Fibroblast of pulmonary artery (primary cell): Measurements from ENCODE around the gene CCDC159.
A peak's percentile ranks its signal among the peaks of the same experiment; 100 is the strongest.
"Not testable (repeated sequence)": the region's sequence is repeated elsewhere in the genome, so short reads cannot be mapped to it uniquely, and the experiment has no call there.

Experiments
- DNase-seq: peaks from one replicate; pipeline ENCODE4 v3.0.0-alpha.2; 2010; ENCODE audit warnings: low read depth
- H3K4me3 ChIP-seq: replicated peaks from 2 replicates; pipeline ENCODE4 v1.5.1; 2011; ENCODE audit warnings: low read depth, mild to moderate bottlenecking, control low read depth, low read length, moderate library complexity
- TF ChIP-seq, protein P1 (sequence below): IDR thresholded peaks from 2 replicates; pipeline ENCODE4 v1.5.1; 2011; ENCODE audit warnings: mild to moderate bottlenecking, control low read depth, low read length, inconsistent platforms; ENCODE audit errors: missing control alignments

CCDC159 gene

DNA sequence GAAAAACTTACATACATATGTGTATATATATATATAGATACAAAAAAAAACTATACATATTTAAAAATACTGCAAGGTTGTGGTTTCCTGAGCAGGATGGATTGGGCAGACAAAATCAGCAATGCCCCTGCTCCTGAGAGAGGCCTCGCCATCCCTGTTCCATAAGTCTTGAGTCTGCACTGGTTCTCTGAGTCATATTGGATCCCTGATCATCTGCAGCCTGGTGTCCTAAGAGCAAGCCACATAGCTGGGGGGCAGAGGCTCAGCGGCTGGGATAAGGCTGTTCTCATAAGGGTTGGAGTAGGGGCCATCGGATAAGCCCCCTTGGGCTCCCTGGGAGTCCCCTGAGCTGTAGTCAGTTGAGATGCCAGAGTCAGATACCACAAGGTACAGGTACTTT is 31.4 kb downstream of the CCDC159 start:
- TF ChIP-seq, protein P1, sequence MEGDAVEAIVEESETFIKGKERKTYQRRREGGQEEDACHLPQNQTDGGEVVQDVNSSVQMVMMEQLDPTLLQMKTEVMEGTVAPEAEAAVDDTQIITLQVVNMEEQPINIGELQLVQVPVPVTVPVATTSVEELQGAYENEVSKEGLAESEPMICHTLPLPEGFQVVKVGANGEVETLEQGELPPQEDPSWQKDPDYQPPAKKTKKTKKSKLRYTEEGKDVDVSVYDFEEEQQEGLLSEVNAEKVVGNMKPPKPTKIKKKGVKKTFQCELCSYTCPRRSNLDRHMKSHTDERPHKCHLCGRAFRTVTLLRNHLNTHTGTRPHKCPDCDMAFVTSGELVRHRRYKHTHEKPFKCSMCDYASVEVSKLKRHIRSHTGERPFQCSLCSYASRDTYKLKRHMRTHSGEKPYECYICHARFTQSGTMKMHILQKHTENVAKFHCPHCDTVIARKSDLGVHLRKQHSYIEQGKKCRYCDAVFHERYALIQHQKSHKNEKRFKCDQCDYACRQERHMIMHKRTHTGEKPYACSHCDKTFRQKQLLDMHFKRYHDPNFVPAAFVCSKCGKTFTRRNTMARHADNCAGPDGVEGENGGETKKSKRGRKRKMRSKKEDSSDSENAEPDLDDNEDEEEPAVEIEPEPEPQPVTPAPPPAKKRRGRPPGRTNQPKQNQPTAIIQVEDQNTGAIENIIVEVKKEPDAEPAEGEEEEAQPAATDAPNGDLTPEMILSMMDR: no peak
- DNase-seq: no peak
- no peak overlapping the region for H3K4me3 ChIP-seq

- TF ChIP-seq, protein P1: peak; percentile 53
- no peak overlapping the region for H3K4me3 ChIP-seq
- DNase-seq: peak; percentile 66
Measured at GRCh38 chr19:11378319-11379189, 32.2 kb downstream of the CCDC159 start.

DNA sequence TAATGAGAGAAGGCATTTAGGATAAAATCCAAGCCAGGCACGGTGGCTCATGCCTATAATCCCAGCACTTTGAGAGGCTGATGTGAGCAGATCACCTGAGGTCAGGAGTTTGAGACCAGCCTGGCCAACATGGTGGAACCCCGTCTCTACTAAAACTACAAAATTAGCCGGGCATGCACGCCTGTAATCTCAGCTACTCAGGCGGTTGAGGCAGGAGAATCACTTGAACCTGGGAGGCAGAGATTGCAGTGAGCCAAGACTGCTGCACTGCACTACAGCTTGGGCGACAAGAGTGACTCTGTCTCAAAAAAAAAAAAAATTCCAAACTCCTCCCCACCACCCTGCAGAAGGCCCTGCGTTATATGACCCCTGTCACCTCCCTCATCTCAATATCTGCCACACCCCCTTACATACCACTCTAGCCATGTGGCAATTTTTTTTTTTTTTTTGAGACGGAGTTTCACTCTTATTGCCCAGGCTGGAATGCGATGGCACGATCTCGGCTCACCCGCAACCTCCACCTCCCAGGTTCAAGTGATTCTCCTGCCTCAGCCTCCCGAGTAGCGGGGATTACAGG is 33.0 kb downstream of the CCDC159 start:
- H3K4me3 ChIP-seq: not testable (repeated sequence)

DNA sequence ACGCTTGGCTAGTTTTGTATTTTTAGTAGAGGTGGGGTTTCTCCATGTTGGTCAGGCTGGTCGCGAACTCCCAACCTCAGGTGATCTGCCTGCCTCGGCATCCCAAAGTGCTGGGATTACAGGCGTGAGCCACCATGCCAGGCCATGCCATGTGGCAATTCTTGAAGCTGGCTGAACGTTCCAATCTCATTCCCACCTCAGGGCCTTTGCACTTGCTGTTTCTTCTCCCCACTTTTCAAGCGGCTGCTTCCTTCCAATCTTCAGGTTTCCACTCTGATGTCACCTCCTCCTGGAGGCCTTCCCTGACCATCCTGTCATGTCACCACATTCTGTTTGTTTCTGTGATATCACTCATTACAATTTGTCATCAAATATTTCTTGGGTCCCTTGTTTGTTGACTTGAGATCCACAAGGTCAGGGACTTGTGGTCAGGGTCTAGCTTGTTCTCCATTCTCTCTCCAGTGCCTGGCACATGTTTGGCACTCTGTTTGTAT is 33.6 kb downstream of the CCDC159 start:
- TF ChIP-seq, protein P1: no peak
- no peak overlapping the region for H3K4me3 ChIP-seq

More for the DNA sequence above, 33.0 kb downstream of the CCDC159 start:
- not testable (repeated sequence) for DNase-seq

GRCh38 chr19:11380653-11381537 is 34.6 kb downstream of the CCDC159 start:
- DNase-seq: peak; percentile 95
- TF ChIP-seq, protein P1: peak; percentile 60
- H3K4me3 ChIP-seq: peak overlapping the region; percentile 69

More for the DNA sequence above, 33.6 kb downstream of the CCDC159 start:
- DNase-seq: no peak

GRCh38 chr19:11382898-11383705 is 36.8 kb downstream of the CCDC159 start:
- DNase-seq: peak; percentile 39
- H3K4me3 ChIP-seq: peak overlapping the region; percentile 65
- TF ChIP-seq, protein P1: peak; percentile 68
